Measurements from ENCODE around the gene VAC14.

Gene VAC14

GRCh38 chr16:70764632-70765031, 36.3 kb downstream of the VAC14 start:
- no peak for DNase-seq (ENCODE audit: low read depth in 2 of 2)

- DNase-seq (ENCODE audit: low read depth in 2 of 2): no peak
Observed at GRCh38 chr16:70760221-70760620, 40.7 kb downstream of the VAC14 start.

DNA sequence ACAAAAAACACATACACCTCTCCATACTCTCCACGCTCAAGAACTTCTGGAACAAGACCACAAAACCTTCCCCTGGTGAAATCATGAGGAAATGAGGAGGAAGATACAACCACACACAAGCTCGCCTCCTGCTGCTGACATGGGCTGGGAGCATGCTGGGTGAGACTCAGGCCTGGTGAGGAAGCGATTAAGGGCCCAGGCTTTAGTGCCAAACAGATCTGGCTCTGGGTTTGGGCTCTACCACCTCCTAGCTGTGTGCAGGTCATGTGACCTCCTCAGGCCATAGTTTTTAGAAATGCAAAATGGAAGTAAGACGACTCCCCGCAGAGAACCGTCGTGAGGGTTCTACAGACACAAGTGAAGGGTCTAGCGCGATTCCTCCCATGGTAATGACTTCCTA, 41.3 kb downstream of the VAC14 start:
- DNase-seq (ENCODE audit: low read depth in 2 of 2): no peak

GRCh38 chr16:70758786-70759185, 42.2 kb downstream of the VAC14 start:
- DNase-seq (ENCODE audit: low read depth in 2 of 2): no peak

DNA sequence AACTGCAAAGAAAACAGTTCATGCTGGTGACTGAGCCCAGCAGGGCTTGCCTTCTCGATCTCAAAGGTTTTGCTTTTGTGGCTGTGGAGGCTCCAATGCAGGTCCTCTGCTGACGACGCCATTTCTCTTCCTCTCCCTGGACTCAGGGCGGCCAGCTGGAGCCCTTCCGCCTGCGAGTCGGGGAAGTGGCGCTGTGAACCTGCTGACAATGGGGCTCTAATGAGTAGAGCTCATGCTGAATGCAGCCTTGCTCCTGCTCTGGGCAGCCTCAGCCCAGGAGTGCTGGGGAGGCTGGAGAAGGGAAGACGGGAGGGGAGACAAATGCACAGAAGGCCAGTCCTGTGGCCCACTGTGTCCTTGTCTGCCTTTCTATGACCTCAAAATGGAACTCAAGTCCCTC, 43.8 kb downstream of the VAC14 start:
- DNase-seq (ENCODE audit: low read depth in 2 of 2): no peak

DNA sequence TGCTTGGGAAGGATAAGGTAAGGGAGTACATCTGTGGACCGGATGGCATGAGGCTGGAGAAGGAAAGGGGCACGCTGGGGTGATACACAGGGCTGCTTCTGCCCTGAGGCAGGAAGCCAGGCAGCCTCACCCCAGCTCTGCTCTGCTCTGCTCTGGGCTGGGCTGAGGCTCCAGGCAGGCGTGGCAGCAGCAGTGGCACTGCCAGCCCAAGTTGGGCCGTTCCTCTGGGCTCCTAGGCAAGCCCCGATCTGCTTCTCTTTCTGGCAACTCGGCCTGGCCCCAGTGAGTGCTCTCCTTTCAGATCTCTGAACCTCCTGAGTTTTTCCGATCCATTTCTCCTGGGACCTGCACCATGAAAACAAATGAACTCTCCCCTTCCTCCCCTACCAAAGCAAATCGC, 44.9 kb downstream of the VAC14 start:
- no peak for DNase-seq (ENCODE audit: low read depth in 2 of 2)

GRCh38 chr16:70754851-70755600, 45.9 kb downstream of the VAC14 start:
- no peak for DNase-seq (ENCODE audit: low read depth in 2 of 2)

- no peak for DNase-seq (ENCODE audit: low read depth in 2 of 2)
Observed at GRCh38 chr16:70754371-70754770, 46.6 kb downstream of the VAC14 start.

- DNase-seq (ENCODE audit: low read depth in 2 of 2): no peak
Observed at GRCh38 chr16:70753694-70754325, 47.1 kb downstream of the VAC14 start.

DNA sequence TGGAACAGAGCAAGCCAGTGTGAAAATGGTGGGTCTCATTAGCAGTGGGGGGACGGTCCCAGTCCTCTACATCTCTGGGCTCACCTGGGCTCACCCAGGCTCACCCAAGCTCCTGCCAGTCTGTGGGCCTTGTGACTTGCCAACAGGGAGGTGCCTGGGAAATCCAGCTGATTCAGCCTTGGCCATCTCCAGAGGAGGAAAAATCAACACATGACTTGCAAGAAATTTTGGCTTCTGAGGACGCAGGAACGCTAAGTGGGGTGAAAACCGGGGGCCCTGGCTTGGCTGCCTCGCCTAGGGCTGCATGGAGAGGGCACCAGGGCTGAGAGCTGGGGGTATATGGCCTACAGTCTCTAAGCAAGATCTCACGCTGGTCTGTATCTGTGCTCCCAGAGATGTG, 47.7 kb downstream of the VAC14 start:
- DNase-seq (ENCODE audit: low read depth in 2 of 2): no peak

DNA sequence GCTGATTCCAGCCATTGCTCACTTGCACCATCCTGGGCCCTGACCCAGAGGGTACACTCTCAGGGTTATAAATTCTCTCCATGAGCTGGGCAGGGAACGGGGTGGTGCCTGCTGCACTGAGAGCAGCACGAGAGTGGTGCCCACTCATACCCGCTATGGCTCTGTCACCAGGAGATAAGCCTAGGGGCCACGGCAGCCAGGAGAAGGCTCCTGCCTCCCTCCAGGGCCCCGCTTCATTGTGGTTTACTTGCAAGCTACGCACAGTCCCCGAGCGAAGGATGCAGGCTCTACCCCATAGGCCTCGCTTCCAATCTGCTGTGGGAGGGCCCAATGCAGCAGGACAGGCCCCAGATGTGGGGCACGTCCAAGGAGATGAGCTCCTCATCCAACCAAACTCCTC, 48.5 kb downstream of the VAC14 start:
- DNase-seq (ENCODE audit: low read depth in 2 of 2): no peak

DNA sequence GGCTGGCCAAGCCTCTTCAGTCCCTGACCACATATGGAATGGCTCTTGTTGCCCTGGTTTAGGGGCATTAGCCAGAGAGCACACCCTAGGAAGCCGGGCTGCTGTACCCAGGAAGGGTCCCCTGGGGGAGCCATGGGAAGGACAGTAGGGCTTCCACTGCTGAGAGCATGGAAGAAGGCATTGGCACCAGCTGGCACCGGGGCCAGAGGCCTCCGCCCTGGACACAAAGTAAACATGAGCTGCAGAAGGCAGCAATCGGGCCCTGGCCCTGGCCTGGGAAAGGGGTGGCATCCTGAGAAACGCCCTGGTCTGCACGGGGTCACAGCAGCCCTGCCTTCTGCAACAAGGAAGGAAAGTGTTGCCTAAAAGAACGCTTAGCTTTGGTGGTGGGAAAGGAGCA, 49.4 kb downstream of the VAC14 start:
- no peak for DNase-seq (ENCODE audit: low read depth in 2 of 2)

DNA sequence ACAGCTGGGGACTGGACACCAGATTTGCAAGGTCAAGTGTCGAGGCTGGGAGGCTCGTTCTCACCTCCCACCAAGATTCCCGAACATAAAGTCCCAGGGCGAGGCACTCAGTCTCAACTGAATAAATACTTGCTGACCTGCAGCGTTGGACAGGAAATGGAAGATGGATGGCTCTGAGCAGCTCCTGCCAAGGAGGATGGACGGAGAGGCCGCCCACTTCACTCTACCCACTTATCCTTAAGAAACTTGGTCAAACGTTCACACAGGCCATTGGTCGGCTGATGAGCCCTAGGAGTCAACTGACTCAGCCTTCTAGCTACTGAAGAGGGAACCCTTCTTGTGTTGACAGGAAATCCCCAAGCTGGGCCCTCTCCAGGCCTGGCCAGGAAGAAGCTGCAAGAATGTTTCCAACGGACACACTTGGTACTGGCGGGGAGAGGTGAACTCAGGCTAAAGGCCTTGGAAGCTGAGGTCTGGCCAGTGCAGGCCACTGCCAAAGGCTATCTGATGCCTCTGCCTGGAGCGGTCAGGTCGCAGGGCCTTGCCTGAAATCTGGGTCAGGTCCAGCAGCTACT, 50.0 kb downstream of the VAC14 start:
- no peak for DNase-seq (ENCODE audit: low read depth in 2 of 2)

DNA sequence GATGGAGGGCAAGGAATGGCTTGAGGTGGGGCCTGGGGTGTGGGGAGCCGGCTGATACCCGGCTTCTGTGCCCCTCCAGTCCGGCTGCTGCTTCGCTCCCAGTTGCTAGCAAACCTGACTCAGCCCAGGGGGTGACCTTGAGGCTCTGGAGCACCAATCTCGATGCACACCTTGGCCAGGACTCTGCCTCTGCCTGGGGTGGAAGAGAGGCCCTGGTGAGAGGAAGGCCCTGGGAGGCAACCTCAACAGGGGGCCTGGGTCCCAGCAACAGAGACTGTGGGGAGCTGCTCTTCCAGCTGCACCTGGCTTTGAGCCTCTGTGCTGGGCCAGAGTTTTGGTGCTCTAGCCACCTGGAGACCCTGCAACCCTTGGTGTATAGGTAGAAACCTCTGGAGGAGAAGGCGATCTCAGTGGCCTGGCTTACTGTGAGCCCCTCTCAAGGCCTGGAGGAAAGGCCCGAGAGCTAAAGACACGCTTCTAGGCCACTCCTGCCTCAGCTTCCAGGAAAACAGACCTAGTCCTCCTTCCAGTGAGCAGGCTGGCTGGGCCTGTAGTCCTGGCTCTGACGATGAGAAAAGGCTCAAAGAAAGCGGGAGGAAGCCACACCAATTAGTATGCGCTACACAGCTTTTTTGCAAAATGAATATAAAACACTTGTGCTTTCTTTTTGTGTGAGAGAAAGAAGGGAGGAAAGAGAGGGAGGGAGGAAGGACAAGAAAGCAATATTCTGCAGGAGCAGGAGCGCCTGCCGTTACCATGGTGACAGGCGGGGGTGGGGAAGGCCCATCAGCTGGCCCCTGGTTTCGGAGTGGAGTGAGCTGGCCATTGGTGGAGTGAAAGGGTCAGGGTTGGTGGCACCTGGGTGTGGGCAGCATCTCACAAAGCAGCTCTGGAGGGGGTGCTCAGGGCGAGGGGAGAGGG, 51.0 kb downstream of the VAC14 start:
- no peak for DNase-seq (ENCODE audit: low read depth in 2 of 2)

DNA sequence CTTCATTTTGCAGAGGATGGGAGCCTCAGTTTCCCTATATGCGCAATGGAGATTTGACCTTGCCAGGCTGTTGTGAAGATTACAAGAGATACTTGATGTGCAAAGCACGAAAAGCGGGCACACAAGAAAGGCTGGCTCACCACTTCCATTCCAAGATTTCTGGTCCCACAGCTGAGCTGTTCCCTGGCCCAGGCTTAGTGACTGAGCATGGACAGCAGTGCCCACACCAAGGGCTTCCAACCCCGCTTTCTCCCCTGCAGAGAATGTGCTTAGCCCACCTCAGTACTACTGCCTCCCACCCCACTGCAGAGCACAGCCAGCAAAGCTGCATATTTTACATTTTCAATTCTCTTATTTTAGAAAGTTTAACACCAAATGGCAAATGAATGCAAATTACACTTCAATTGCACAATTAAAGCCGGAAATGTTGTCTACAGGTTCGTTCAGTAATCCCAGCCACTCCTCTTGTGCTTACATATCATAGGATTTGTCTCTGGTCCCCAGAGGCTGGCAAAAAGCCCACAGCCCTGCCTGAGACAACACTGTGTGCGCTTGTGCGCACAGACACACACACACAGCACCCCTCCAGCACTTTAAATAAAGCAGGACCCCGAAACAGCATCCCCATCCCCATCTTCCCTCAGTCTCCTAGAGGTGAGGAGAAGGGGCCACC, 51.8 kb downstream of the VAC14 start:
- DNase-seq (ENCODE audit: low read depth in 2 of 2): no peak

DNA sequence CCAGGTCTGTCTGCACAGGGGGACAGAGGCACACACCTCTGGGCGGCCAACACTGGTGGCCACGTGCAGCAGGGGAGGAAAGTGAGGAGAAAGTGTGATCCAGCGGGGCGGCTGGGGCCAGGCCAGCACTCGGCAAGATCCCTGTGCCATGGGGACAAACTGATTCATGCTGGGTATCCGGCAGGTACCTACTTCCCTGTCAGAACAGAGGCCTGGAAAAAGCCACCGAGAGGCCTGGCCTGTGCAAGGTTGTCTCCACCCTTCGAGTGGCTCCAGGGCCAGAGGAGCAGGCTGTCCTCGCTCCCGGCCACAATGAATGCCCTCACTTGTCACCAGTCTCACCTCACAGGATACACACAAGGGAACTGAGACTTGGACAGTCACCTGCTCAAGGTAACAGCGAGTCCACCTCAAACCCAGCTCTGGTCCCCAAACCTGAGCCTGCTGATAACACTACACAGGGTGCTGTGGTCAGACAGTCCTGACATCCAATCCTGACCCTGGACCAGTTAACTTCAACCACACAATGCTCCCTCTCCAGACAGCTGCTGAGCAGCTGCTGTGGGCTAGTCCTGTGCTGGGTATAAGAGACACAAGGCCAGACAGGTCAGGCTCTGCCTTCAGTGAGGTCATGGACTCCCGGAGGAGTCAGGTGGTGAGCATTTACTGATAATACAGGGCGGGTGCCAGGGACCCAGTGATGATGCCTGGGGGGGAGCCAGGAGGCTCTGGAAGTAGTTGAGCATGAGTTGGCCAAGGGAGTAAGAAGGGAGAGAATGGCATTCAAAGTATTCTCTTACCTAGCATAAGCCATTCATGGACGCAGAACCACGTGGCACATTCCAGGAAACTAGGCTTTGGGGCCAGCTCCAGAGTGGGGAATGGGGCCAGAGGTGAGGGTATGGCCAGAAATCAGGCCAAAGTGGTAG, 53.0 kb downstream of the VAC14 start:
- no peak for DNase-seq (ENCODE audit: low read depth in 2 of 2)

DNA sequence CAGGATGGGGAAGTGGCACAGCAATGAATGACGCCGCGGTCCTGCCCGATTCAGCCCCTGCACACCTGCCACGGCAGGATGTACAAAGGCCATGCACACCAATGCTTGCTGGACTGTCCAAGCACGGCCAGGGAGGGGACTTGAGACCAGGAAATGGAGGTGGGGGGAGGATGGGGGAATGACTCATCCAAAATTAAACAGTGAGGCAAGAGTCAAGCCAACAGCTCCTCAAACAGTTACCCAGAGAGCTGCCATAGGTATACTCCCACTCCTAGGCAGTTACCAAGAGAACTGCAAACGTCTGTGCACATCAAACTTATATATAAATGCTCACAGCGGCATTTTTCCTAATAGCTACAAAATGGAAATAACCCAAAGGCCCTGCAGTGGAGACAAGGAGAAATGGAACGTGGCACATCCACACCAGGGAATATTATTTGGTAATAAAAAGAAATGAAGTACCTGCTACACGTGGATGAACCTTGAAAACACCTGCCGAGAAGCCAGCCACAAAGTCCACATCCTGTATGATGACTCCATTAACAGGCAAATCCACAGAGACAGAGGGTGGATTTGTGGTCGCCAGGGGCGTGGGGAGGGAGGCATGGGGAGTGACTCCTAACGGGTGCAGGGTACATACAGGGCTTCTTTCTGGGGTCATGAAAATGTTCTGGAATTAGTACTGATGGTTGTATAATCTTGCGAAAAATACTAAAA, 54.1 kb downstream of the VAC14 start:
- no peak for DNase-seq (ENCODE audit: low read depth in 2 of 2)

GRCh38 chr16:70746040-70746707, 54.8 kb downstream of the VAC14 start:
- no peak for DNase-seq (ENCODE audit: low read depth in 2 of 2)

- no peak for DNase-seq (ENCODE audit: low read depth in 2 of 2)
Observed at GRCh38 chr16:70745536-70746025, 55.4 kb downstream of the VAC14 start.

All from stimulated activated CD8-positive, alpha-beta memory T cell treated with anti-CD3 and anti-CD28 coated beads, Interleukin-7, amount 100 ng/mL, for 4 hours (primary cell).